Naive B cell (primary cell): ENCODE results near the gene MCAT. TPM values are rescaled to one million over a fixed set of nuclear protein-coding genes. Genes with fewer than 3 reads are reported as not detected.

ENCODE experiments used
- ATAC-seq, 2 donors: fragments of 150-1000 bp; cut with Tn5 transposase; 2 replicates each; pipeline ENCODE4 v1.10.0; 2021; ENCODE audit warnings: low read depth in 2 of 2, mild to moderate bottlenecking in 2 of 2, moderate library complexity in 2 of 2
- DNase-seq: peaks from one replicate; pipeline ENCODE4 v3.0.0; 2022
- H3K27ac Mint-ChIP-seq, 6 donors: one replicate each; pipeline ENCODE4 v1.8.0; 2020 to 2022; ENCODE audit warnings: mild to moderate bottlenecking in 6 of 6, mixed read lengths in 6 of 6, moderate library complexity in 5 of 6, inconsistent platforms in 2 of 6
- H3K27me3 Mint-ChIP-seq, 3 donors: one replicate each; pipeline ENCODE4 v1.8.0; 2021 to 2022; ENCODE audit warnings: mixed read lengths in 3 of 3, mild to moderate bottlenecking in 1 of 3
- H3K36me3 Mint-ChIP-seq, 2 donors: one replicate each; pipeline ENCODE4 v1.8.0; 2020 to 2022; ENCODE audit warnings: mixed read lengths in 2 of 2, inconsistent platforms in 1 of 2, mild to moderate bottlenecking in 1 of 2
- H3K4me1 Mint-ChIP-seq, 3 donors: one replicate each; pipeline ENCODE4 v1.8.0; 2020 to 2022; ENCODE audit warnings: mixed read lengths in 3 of 3, inconsistent platforms in 1 of 3, mild to moderate bottlenecking in 1 of 3, moderate library complexity in 1 of 3
- H3K4me3 Mint-ChIP-seq, 8 donors: one replicate each; pipeline ENCODE4 v1.8.0; 2020 to 2022; ENCODE audit warnings: mild to moderate bottlenecking in 8 of 8, mixed read lengths in 8 of 8, moderate library complexity in 8 of 8, inconsistent platforms in 2 of 8
- H3K9me3 Mint-ChIP-seq, 7 donors: one replicate each; pipeline ENCODE4 v1.8.0; 2020 to 2022; ENCODE audit warnings: mixed read lengths in 7 of 7, mild to moderate bottlenecking in 5 of 7, inconsistent platforms in 2 of 7, moderate library complexity in 1 of 7
- polyA plus RNA-seq, 6 donors: library from polyadenylated mRNA; unstranded; fragments of 300-500 nt; fragmentation: Illumina TruSeq; gene quantifications; one replicate each; pipeline ENCODE4 v1.2.3, GENCODE V29; 2021; ENCODE audit warnings: low read depth in 6 of 6

The MCAT gene
- polyA plus RNA-seq, 6 donors from 2014 or later: 6.1 to 11.4 (median 7.6) TPM

GRCh38 chr22:43168471-43169309 is 25.5 kb upstream of the MCAT start:
- Mint-ChIP-seq H3K4me3 (no peak overlapping the region), H3K4me1 (peaks cover 8 to 14% (median 11%) of the 10 kb centered on the region in 3 donors), H3K27ac (peak overlapping the region in 2 of 6 donors; percentile 6 to 62), H3K27me3 (no peaks in the 10 kb centered on the region), H3K9me3 (no peaks in the 10 kb centered on the region), H3K36me3 (peaks cover 4 to 8% of the 10 kb centered on the region in 2 donors)
- DNase-seq: no peak
- no peak for ATAC-seq

GRCh38 chr22:43167001-43167589 is 23.9 kb upstream of the MCAT start:
- no peak for DNase-seq
- no peak overlapping the region for H3K27ac Mint-ChIP-seq
- no peak for ATAC-seq
- no peaks in the 10 kb centered on the region for H3K9me3 Mint-ChIP-seq
- H3K4me1 Mint-ChIP-seq: peaks cover 9 to 17% (median 13%) of the 10 kb centered on the region in 3 donors
- no peak overlapping the region for H3K4me3 Mint-ChIP-seq
- H3K36me3 Mint-ChIP-seq: peaks cover 0 to 4% of the 10 kb centered on the region in 2 donors
- H3K27me3 Mint-ChIP-seq: no peaks in the 10 kb centered on the region

- DNase-seq: no peak
- H3K9me3 Mint-ChIP-seq: no peaks in the 10 kb centered on the region
- no peaks in the 10 kb centered on the region for H3K27me3 Mint-ChIP-seq
- H3K27ac Mint-ChIP-seq: no peak overlapping the region
- peak overlapping the region in 1 of 8 donors; percentile 56 for H3K4me3 Mint-ChIP-seq
- peaks cover 0 to 4% of the 10 kb centered on the region in 2 donors for H3K36me3 Mint-ChIP-seq
- ATAC-seq: no peak
- H3K4me1 Mint-ChIP-seq: peaks cover 9 to 17% (median 13%) of the 10 kb centered on the region in 3 donors
These were observed 23.1 kb upstream of the MCAT start for GRCh38 chr22:43166132-43166930.

- Mint-ChIP-seq H3K27ac (peak overlapping the region in 2 of 6 donors; percentile 14 to 93), H3K4me3 (no peak overlapping the region)
These were observed 21.4 kb upstream of the MCAT start for GRCh38 chr22:43164636-43165035.

GRCh38 chr22:43163241-43163795 is 20.1 kb upstream of the MCAT start:
- no peak for ATAC-seq
- H3K27me3 Mint-ChIP-seq: no peaks in the 10 kb centered on the region
- no peaks in the 10 kb centered on the region for H3K9me3 Mint-ChIP-seq
- H3K4me3 Mint-ChIP-seq: peak overlapping the region in 2 of 8 donors; percentile 14 to 24
- H3K4me1 Mint-ChIP-seq: peaks cover 15 to 20% (median 17%) of the 10 kb centered on the region in 3 donors
- peak overlapping the region in 2 of 6 donors; percentile 14 to 92 for H3K27ac Mint-ChIP-seq
- no peak for DNase-seq
- peaks cover 0 to 4% of the 10 kb centered on the region in 2 donors for H3K36me3 Mint-ChIP-seq

More at GRCh38 chr22:43164636-43165035, 21.4 kb upstream of the MCAT start:
- H3K36me3 Mint-ChIP-seq: peaks cover 0 to 4% of the 10 kb centered on the region in 2 donors
- ATAC-seq: no peak
- no peaks in the 10 kb centered on the region for H3K27me3 Mint-ChIP-seq
- no peaks in the 10 kb centered on the region for H3K9me3 Mint-ChIP-seq
- no peak for DNase-seq
- peaks cover 13 to 17% (median 16%) of the 10 kb centered on the region in 3 donors for H3K4me1 Mint-ChIP-seq

GRCh38 chr22:43162412-43163150 is 19.4 kb upstream of the MCAT start:
- Mint-ChIP-seq H3K27ac (no peak overlapping the region), H3K4me3 (no peak overlapping the region), H3K36me3 (peaks cover 0 to 4% of the 10 kb centered on the region in 2 donors), H3K27me3 (no peaks in the 10 kb centered on the region), H3K4me1 (peaks cover 17 to 25% (median 21%) of the 10 kb centered on the region in 3 donors), H3K9me3 (no peaks in the 10 kb centered on the region)
- DNase-seq (no peak), ATAC-seq (no peak)

- peaks cover 0 to 4% of the 10 kb centered on the region in 2 donors for H3K36me3 Mint-ChIP-seq
- DNase-seq (no peak), ATAC-seq (no peak)
- H3K9me3 Mint-ChIP-seq: no peaks in the 10 kb centered on the region
- H3K4me1 Mint-ChIP-seq: peaks cover 17 to 31% (median 25%) of the 10 kb centered on the region in 3 donors
- H3K4me3 Mint-ChIP-seq: no peak overlapping the region
- H3K27me3 Mint-ChIP-seq: no peaks in the 10 kb centered on the region
- H3K27ac Mint-ChIP-seq: peak overlapping the region in 1 of 6 donors; percentile 60
These were observed 17.4 kb upstream of the MCAT start for GRCh38 chr22:43160497-43161126.

- Mint-ChIP-seq H3K4me1 (peaks cover 13 to 32% (median 25%) of the 10 kb centered on the region in 3 donors), H3K27ac (no peak overlapping the region), H3K27me3 (no peaks in the 10 kb centered on the region), H3K36me3 (peaks cover 0 to 4% of the 10 kb centered on the region in 2 donors), H3K4me3 (no peak overlapping the region), H3K9me3 (no peaks in the 10 kb centered on the region)
- DNase-seq (no peak), ATAC-seq (no peak)
These were observed 16.4 kb upstream of the MCAT start for GRCh38 chr22:43159484-43160178.

- no peak for DNase-seq
- Mint-ChIP-seq H3K4me3 (no peak overlapping the region), H3K9me3 (no peaks in the 10 kb centered on the region), H3K27ac (peak overlapping the region in 2 of 6 donors; percentile 10 to 79), H3K27me3 (no peaks in the 10 kb centered on the region), H3K4me1 (peaks cover 9 to 29% (median 19%) of the 10 kb centered on the region in 3 donors), H3K36me3 (peaks cover 0 to 3% of the 10 kb centered on the region in 2 donors)
- no peak for ATAC-seq
These were observed 15.7 kb upstream of the MCAT start for GRCh38 chr22:43158778-43159483.

- Mint-ChIP-seq H3K4me1 (peaks cover 10 to 28% (median 18%) of the 10 kb centered on the region in 3 donors), H3K4me3 (peak overlapping the region in 1 of 8 donors; percentile 37), H3K9me3 (no peaks in the 10 kb centered on the region), H3K27me3 (no peaks in the 10 kb centered on the region), H3K36me3 (no peaks in the 10 kb centered on the region), H3K27ac (peak overlapping the region in 1 of 6 donors; percentile 44)
- ATAC-seq (no peak), DNase-seq (no peak)
These were observed 14.8 kb upstream of the MCAT start for GRCh38 chr22:43157874-43158546.

- Mint-ChIP-seq H3K4me3 (peak overlapping the region in 1 of 8 donors; percentile 15), H3K4me1 (peaks cover 18 to 39% (median 22%) of the 10 kb centered on the region in 3 donors), H3K36me3 (no peaks in the 10 kb centered on the region), H3K27ac (peak overlapping the region in 1 of 6 donors; percentile 50), H3K9me3 (no peaks in the 10 kb centered on the region), H3K27me3 (no peaks in the 10 kb centered on the region)
- no peak for ATAC-seq
- no peak for DNase-seq
These were observed 13.2 kb upstream of the MCAT start for GRCh38 chr22:43156413-43156812.
